Heart left ventricle (tissue), 13 donors: ENCODE measurements around the gene XIRP2.

Experiments used
- POLR2A ChIP-seq, 2 donors: fragments of 450-650 bp; IDR thresholded peaks; one replicate each; pipeline ENCODE4 v1.6.1; 2017; ENCODE audit warnings: antibody characterized with exemption in 2 of 2, mild to moderate bottlenecking in 2 of 2, moderate library complexity in 2 of 2
- TF ChIP-seq, protein P1 (sequence below), 12 donors: fragments of 200-600 bp; sonication (generic) in 4 of 12; IDR thresholded peaks; one replicate each; pipeline versions ENCODE4 v1.5.0 to v1.8.0; 2018 to 2022; ENCODE audit warnings: antibody characterized with exemption in 12 of 12, mild to moderate bottlenecking in 5 of 12
- donor health status: ischemic (EF 13 %, LVEDD 7.1; RV severe dilation, severe dysfunction).
- donor health status: DM: no; HTN: yes; CAD: no.
- donor health status: DM: no; HTN: no; CAD: no.
- donor health status: ischemic (EF 25% LVEDD 6.9; RV normal size, moderate dysfunction).
- donor health status: ischemic (EF 25% LVEDD 5.7; RV mildly dilated, moderate dysfunction).
- donor health status: ischemic (EF 35%, LVEDD 5.7; RV mildly dilated, moderate dysfunction).
- donor health status: nonischemic (EF 11% LVEDD 7.7; RV severe dilation, severe dysfunction).
- donor health status: DM: yes; HTN: yes; CAD: no.
- donor health status: PGD.
- donor health status: ischemic (EF 29% LVEDD 5.4; RV normal size, mild dysfunction).
- donor health status: nonischemic (EF 23%, LVEDD 6.1; RV moderate dilation, normal function).

DNA sequence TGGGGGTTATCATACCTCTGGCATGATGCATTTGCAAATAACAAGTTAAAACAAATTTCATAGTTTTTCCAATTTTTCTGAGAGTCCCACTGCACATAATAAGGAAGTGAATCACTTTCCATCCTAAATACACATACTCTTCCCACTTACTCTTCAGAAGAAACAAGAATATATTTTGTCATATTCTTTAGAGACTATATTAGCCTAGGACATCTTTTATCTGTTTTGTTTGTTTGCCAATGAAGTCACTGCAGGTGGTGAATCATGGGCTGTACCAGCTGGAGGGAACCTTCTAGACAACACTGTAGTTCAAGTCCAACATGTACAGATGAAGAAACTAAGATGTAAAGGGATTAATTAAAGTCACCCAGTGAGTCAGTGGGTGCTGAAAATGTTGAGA lies 116.8 kb downstream of the XIRP2 start:
- TF ChIP-seq, protein P1, sequence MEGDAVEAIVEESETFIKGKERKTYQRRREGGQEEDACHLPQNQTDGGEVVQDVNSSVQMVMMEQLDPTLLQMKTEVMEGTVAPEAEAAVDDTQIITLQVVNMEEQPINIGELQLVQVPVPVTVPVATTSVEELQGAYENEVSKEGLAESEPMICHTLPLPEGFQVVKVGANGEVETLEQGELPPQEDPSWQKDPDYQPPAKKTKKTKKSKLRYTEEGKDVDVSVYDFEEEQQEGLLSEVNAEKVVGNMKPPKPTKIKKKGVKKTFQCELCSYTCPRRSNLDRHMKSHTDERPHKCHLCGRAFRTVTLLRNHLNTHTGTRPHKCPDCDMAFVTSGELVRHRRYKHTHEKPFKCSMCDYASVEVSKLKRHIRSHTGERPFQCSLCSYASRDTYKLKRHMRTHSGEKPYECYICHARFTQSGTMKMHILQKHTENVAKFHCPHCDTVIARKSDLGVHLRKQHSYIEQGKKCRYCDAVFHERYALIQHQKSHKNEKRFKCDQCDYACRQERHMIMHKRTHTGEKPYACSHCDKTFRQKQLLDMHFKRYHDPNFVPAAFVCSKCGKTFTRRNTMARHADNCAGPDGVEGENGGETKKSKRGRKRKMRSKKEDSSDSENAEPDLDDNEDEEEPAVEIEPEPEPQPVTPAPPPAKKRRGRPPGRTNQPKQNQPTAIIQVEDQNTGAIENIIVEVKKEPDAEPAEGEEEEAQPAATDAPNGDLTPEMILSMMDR (IDR thresholded peaks at IDR 0.05): no peak
- no peak for TF ChIP-seq POLR2A (IDR thresholded peaks at IDR 0.05)
